ENCODE data around the gene PACC1.
"Not testable (repeated sequence)": the region's sequence is repeated elsewhere in the genome, so short reads cannot be mapped to it uniquely, and the experiment has no call there.

PACC1 gene

DNA sequence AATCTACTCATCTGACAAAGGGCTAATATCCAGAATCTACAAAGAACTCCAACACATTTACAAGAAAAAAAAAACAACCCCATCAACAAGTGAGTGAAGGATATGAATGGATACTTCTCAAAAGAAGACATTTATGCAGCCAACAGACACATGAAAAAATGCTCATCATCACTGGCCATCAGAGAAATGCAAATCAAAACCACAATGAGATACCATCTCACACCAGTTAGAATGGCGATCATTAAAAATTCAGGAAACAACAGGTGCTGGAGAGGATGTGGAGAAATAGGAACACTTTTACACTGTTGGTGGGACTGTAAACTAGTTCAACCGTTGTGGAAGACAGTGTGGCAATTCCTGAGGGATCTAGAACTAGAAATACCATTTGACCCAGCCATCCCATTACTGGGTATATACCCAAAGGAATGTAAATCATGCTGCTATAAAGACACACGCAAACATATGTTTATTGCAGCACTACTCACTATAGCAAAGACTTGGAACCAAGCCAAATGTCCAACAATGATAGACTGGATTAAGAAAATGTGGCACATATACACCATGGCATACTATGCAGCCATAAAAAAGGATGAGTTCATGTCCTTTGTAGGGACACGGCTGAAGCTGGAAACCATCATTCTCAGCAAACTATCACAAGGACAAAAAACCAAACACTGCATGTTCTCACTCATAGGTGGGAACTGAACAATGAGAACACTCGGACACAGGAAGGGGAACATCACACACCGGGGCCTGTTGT is 18.8 kb downstream of the PACC1 start:
- not testable (repeated sequence) for DNase-seq (ENCODE audit: low spot score)

GRCh38 chr1:212388985-212389716 is 25.5 kb downstream of the PACC1 start:
- no peak for DNase-seq (ENCODE audit: low spot score)

GRCh38 chr1:212386029-212386428 is 28.7 kb downstream of the PACC1 start:
- no peak for DNase-seq (ENCODE audit: low spot score)

- no peak for DNase-seq (ENCODE audit: low spot score)
Observed at GRCh38 chr1:212381397-212382035, 33.2 kb downstream of the PACC1 start.

- DNase-seq (ENCODE audit: low spot score) = no peak
Observed at GRCh38 chr1:212379366-212379765, 35.3 kb downstream of the PACC1 start.

DNA sequence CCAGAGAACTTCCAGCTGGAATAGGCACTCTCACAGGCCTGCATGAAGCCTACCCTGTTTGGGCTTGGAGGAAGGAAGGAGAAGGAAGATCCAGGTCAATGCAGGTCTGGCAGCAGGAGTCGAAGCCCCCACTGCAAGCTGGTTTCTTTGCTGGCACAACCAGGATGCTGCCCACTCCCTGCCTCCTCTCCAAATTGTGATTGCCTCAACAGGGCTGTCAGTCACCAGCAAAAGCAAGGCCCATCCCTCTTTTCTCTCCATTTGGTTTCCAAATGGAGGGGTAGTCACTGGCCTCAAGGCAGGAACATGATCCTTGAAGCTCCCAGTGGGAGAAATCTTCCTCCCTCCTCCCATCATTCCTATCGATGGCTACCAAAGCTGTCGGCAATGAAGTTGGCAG is 37.0 kb downstream of the PACC1 start:
- no peak for DNase-seq (ENCODE audit: low spot score)

DNA sequence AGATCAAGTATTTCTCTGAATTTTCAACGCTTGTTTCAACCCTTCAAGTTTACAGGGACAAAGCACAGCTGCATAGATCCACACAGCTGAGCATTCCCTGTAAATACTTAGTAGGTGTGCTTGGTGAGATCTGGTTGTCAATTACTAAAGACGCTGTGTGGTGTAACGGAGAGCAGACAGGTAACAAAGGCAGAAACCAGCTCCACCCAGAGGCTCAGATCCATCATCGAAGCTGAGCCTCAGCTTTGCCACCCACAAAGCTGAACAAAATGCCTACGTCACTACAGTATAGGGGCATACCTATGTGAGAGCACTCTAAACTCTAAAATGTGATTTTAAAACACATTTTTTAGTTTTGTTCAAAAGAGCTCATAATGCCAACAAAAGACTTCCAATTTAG is 38.7 kb downstream of the PACC1 start:
- DNase-seq (ENCODE audit: low spot score) = no peak

GRCh38 chr1:212368073-212368484 is 46.6 kb downstream of the PACC1 start:
- peak; percentile 86 for DNase-seq (ENCODE audit: low spot score)

DNA sequence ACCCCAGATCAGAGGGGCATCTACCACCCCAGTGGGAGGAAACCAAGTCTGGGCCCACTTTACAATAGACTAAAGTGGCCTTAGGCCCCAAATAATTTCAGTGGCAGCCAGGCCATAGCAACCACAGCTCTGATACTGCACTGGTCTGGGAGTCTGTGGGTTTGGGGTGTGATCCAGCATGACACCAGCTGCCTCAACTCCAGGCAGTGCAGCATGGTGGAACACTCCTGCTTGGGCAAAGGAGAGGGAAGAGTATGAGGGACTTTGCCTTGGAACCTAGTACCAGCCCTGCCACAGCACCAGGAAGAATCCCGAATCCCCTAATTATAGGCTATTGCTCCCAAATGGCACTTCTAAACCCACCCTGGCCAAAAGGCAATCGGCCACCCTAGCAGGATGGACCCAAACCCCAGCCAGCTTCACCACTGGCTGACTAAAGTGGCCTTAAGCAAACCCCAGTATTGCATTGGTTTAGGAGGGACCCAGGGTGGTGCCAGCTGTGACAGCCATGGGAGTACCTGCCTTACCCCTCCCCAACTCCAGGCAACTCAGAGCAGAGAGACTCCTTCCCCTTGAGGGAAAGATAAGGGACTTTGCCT is 47.1 kb downstream of the PACC1 start:
- no peak for DNase-seq (ENCODE audit: low spot score)

DNA sequence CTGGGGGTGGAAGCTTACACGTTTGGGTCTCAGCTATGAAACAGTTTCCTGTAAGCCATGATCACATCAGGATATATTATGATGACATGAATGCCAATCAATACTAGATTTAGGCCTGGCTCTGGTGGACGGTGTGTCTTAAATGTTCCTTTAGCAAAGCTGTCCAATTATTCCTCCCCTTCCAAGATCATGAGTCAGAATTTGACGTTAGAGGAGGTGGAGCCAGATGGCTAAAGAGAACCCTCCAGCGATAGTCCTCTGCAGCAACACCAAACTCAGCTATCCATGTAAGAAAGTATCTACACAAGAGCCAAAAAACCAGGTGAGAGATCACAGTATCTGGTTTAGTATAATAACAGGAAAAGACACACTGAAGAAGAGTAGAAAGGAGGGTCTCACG is 47.8 kb downstream of the PACC1 start:
- DNase-seq (ENCODE audit: low spot score) = no peak

- DNase-seq (ENCODE audit: low spot score) = no peak
Observed at GRCh38 chr1:212364985-212365384, 49.7 kb downstream of the PACC1 start.

GRCh38 chr1:212359794-212360479 is 54.7 kb downstream of the PACC1 start:
- no peak for DNase-seq (ENCODE audit: low spot score)

DNA sequence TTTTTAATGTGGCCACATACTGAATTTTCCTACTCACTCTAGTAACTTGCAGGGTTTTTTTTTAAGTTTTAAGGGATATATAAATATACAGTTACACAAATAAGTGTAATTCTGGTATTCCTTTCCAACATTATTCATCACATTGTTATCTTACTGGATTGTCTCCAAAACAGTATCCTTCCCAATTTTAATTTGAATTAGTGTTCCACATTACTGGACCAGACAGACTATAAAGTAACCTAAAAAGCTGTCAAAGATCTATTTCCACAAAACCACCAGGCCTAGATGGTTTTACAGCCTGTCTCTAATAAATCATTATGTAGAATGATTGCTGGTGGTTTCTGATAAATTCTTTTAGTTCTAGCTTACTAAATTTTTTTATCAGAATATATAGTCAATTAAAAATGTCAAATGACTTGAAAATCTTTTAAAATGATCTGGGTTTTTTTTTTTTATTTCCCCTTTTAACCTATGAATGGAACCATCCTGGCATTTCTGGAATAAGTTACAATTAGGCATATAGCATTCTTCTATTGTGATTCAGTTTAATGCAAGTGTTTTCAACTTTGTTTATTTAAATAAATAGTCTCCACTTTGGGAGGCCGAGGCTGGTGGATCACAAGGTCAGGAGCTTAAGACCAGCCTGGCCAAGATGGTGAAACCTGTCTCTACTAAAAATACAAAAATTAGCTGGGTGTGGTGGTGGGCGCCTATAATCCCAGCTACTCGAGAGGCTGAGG is 59.3 kb downstream of the PACC1 start:
- DNase-seq (ENCODE audit: low spot score) = no peak

DNA sequence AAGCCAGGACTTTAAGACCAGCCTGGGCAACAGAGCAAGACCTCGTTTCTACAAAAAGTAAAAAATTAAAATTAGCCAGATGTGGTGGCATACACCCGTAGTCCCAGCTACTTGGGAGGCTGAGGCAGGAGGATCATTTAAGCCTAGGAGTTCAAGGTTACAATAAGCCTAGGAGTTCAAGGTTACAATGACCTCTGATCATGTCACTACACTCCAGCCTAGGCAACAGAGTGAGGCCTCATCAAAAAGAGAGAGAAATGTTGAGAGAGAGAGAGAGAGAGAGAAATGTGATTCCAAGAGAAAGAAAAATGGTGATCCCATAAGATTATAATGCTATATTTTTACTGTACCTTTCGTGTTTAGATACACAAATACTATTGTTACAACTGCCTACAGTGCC is 60.2 kb downstream of the PACC1 start:
- no peak for DNase-seq (ENCODE audit: low spot score)

GRCh38 chr1:212353181-212353580 is 61.5 kb downstream of the PACC1 start:
- DNase-seq (ENCODE audit: low spot score) = no peak

DNA sequence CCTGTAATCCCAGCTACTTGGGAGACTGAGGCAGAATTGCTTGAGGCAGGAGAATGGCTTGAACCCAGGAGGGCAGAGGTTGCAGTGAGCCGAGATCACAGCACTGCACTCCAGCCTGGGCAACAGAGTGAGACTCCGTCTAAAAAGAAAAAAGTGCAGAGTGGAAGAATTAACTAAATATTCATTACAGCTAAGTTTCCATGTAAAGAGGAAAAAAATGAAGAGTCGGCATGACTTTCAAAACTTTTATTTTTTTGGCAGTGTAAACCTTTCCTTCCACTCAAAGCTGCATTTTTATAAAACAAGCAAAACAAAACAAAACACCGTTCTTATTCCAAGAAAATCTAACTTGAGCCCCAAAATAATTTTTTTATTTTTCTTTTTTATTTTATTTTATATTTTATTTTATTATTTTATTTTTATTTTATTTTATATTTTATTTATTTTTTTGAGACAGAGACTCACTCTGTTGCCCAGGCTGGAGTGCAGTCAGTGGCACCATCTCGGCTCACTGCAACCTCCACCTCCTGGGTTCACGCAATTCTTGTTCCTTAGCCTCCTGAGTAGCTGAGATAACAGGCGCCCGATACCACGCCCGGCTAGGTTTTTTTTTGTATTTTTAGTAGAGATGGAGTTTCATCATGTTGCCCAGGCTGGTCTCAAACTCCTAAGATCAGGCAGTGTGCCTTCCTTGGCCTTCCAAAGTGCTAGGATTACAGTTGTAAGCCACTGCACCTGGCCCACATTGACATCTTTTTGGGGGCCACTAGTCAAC is 62.9 kb downstream of the PACC1 start:
- no peak for DNase-seq (ENCODE audit: low spot score)

DNA sequence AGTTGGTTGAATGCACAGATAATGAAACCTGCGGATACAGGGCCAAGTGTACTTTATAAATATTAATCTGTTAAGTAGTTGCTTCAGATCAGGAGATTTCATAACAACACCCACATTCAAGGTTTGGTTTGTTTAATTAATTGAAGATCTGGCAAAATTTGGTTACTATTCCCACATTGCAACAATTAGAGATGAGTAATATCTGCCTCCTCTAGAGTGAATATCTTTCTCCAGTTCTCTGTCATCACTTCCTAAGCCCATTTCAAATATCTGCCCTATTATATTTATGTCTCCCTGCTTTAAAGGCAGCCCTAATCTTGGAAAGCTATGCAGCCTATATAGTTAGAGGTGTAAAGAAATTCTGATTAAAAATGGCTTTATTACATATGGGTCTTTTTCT is 68.1 kb downstream of the PACC1 start:
- DNase-seq (ENCODE audit: low spot score) = no peak

DNA sequence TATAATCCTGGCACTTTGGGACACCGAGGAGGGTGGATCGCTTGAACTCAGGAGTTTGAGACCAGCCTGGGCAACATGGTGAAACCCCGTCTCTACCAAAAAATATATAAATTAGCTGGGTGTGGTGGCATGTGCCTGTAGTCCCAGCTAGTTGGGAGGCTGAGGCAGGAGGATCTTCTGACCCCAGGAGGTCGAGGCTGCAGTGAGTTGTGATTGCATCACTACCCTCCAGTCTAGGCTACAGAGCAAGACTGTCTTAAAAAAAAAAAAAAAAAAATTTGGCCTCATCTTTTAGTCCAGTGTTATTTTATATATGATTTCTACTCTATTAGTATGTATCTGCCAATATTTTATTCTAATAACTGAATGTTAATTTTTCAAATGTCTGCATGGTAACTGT is 69.8 kb downstream of the PACC1 start:
- DNase-seq (ENCODE audit: low spot score) = no peak

- DNase-seq (ENCODE audit: low spot score) = no peak
Observed at GRCh38 chr1:212341090-212341489, 73.6 kb downstream of the PACC1 start.

- DNase-seq (ENCODE audit: low spot score) = no peak
Observed at GRCh38 chr1:212329105-212329504, 85.6 kb downstream of the PACC1 start.

- DNase-seq (ENCODE audit: low spot score) = no peak
Observed at GRCh38 chr1:212328248-212328647, 86.4 kb downstream of the PACC1 start.

Measured in NAMALWA (cell line).